Stimulated activated CD4-positive, alpha-beta T cell treated with anti-CD3 and anti-CD28 coated beads, Interleukin-1b, Interleukin-23, amount 100 ng/mL, for 1 hour (primary cell): ENCODE data around the gene ISM1.

Experiments
- DNase-seq, 2 donors: peaks; one replicate each; pipeline ENCODE4 v3.0.0-alpha.2; 2020; ENCODE audit warnings: low read depth in 2 of 2

The ISM1 gene

GRCh38 chr20:13348311-13349234, 127.5 kb downstream of the ISM1 start:
- no peak for DNase-seq

GRCh38 chr20:13349235-13349604, 128.1 kb downstream of the ISM1 start:
- no peak for DNase-seq
